Fibroblast of mammary gland (primary cell): ENCODE measurements around the gene KCND3.

ENCODE experiments used
- DNase-seq: peaks from one replicate; pipeline ENCODE4 v3.0.0-alpha.2; 2010; ENCODE audit warnings: low read depth
- H3K4me3 ChIP-seq: 2 replicates; pipeline ENCODE4 v1.5.1; 2011; ENCODE audit warnings: low read depth, mild to moderate bottlenecking, low read length, moderate library complexity; ENCODE audit not compliant: control insufficient read depth
- CTCF ChIP-seq: conservative IDR thresholded peaks from 2 replicates; pipeline ENCODE4 v1.5.1; 2011; ENCODE audit warnings: low read depth, low read length, inconsistent platforms; ENCODE audit not compliant: control insufficient read depth, insufficient read depth

The KCND3 gene

DNA sequence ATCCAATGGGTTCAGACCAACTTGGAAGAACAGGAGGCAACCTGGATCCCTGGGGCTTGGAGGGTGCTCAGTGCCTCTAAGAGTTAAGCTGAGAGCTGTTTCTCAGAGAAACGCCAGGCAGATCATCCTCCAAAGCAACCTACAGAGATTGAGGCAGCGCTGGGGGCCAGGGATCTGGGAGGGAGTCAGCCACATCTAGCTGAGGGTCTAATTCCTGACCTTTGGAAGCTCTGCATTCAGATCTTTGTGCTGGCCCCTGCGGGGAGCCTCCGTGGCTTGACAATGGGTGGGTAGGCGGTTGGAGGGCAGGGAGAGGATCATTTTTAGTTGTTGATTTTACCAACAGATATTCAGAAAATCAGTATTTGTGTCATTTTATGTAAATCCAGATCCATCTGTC, 154.5 kb downstream of the KCND3 start:
- H3K4me3 ChIP-seq = no peak overlapping the region
- no peak for DNase-seq
- TF ChIP-seq CTCF = no peak

GRCh38 chr1:111833334-111833733, 156.1 kb downstream of the KCND3 start:
- H3K4me3 ChIP-seq = no peak overlapping the region
- no peak for TF ChIP-seq CTCF
- DNase-seq = no peak

DNA sequence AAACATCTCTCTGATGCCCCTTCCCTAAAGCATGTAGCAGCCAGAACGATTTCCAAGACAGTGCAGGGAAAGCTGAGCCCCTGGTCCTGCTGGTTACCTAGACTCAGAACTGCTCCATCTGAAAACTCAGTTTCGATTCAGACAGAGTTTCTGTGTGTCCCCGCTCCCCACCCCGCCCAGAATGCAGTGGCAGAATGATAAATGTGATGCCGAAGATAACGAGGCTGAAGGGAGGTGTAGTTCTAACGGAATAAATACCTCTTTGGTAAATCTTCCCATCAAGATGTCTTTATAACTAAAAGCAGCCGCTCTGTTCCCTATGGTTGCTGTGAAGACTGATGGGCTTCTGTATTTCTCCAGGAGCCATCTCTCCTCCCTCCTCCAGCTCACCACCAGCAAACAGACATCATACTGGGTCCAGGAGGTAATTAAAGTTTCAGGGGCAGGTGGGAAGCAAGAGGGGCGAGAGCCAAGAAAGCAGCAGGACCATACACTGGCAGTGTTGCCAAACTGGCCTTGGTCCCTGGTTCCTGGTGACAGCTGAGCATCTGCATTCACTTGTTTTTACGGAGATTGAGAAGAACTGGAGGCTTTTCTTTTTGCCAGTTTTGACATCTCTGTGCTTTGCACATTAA, 156.8 kb downstream of the KCND3 start:
- TF ChIP-seq CTCF = no peak
- DNase-seq = no peak
- no peak overlapping the region for H3K4me3 ChIP-seq

- no peak for DNase-seq
- TF ChIP-seq CTCF = no peak
- H3K4me3 ChIP-seq = no peak overlapping the region
Measured at GRCh38 chr1:111831153-111831552, 158.3 kb downstream of the KCND3 start.

DNA sequence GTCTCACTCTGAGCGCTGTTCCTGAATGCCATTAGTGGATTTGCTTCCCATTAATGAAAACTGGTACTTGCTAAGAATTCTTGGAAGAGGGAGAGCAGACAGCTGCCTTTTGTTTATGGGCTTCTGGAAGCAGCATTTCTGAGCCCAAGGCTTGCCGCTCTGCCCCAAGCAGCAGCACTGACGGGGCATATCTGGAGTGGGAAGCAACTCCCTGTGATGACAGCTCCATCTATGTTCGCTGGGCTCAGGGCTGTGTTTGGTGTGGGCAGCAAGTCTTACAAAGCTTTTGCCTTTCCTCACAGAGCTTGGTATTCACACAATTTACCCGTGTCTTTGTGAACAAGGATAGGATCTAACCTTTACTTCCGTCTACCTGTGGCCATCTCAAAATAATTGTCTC, 161.5 kb downstream of the KCND3 start:
- no peak for TF ChIP-seq CTCF
- DNase-seq = no peak
- H3K4me3 ChIP-seq = no peak overlapping the region

DNA sequence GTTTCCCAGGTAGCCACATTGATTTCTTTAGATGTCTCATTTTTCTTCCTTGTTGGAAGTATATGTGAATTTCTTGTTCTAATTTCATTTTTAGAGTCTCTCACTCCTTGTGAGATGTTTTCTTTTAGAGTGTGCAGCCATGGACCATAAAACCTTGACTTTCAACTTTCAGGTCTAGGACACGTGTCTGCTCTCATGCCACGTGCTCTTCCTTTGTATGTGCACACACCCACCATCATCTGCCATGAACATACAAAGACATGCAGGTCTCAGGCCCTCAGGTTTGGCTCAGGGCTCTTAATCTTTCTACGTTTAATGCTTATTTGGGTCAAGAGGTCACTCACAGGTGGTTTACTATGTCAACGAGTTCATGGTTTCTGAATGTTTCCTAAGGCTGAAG, 163.2 kb downstream of the KCND3 start:
- TF ChIP-seq CTCF = no peak
- no peak for DNase-seq

DNA sequence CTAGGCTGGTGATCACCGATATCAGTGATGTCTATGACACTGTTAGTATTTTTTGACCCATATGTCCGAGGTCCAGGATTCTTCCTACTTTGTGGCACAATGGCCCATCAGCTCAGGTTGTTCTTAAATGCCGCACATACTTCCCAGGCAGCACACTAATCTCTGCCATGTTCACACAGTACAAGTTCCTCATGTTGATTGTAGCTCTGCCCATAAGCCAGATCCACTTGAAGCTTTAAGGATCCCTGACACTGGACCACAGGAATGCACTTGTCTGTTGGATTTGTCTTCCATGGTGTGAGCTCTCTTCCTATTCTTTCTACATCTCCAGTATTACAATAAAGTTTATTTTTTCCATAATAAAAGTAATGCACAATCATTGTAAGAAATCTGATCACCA, 164.3 kb downstream of the KCND3 start:
- TF ChIP-seq CTCF = no peak
- DNase-seq = no peak
- H3K4me3 ChIP-seq = no peak overlapping the region

More for the DNA sequence above, 163.2 kb downstream of the KCND3 start:
- H3K4me3 ChIP-seq = no peak overlapping the region
